Coronary artery (tissue), 2 donors: ENCODE results near the gene PCDHGA10.

Experiments used
- DNase-seq: peaks from one replicate; pipeline ENCODE4 v3.0.0-alpha.2; 2017; ENCODE audit warnings: low spot score
- H3K27ac ChIP-seq, 2 donors: fragments of 200-600 bp; sonication (generic); one replicate each; pipeline ENCODE4 v1.5.1; 2016 to 2019
- H3K4me3 ChIP-seq: fragments of 200-600 bp; sonication (generic); 2 replicates; pipeline ENCODE4 v1.5.1; 2016; ENCODE audit warnings: mild to moderate bottlenecking, moderate library complexity
- TF ChIP-seq, protein P1 (sequence below): fragments of 200-600 bp; sonication (generic); IDR thresholded peaks from one replicate; pipeline ENCODE4 v1.5.1; 2019; ENCODE audit warnings: antibody characterized with exemption

The PCDHGA10 gene

GRCh38 chr5:141412854-141413539 is at the start of gene PCDHGA10:
Gene PCDHGA10 (plus strand): TSS chr5:141412987. CDS start chr5:141413176, 189 bp downstream.
- DNase-seq = no peak
- H3K27ac ChIP-seq = no peak within 1 kb of the TSS
- TF ChIP-seq, protein P1, sequence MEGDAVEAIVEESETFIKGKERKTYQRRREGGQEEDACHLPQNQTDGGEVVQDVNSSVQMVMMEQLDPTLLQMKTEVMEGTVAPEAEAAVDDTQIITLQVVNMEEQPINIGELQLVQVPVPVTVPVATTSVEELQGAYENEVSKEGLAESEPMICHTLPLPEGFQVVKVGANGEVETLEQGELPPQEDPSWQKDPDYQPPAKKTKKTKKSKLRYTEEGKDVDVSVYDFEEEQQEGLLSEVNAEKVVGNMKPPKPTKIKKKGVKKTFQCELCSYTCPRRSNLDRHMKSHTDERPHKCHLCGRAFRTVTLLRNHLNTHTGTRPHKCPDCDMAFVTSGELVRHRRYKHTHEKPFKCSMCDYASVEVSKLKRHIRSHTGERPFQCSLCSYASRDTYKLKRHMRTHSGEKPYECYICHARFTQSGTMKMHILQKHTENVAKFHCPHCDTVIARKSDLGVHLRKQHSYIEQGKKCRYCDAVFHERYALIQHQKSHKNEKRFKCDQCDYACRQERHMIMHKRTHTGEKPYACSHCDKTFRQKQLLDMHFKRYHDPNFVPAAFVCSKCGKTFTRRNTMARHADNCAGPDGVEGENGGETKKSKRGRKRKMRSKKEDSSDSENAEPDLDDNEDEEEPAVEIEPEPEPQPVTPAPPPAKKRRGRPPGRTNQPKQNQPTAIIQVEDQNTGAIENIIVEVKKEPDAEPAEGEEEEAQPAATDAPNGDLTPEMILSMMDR = no peak
- H3K4me3 ChIP-seq = peak within 1 kb of the TSS; percentile 56

GRCh38 chr5:141363952-141364660 is 48.7 kb upstream of the PCDHGA10 start, which contains the start of gene PCDHGA5:
Gene PCDHGA5 (plus strand): TSS chr5:141364162. CDS start chr5:141364331, 169 bp downstream.
- DNase-seq = no peak
- H3K27ac ChIP-seq = no peak within 1 kb of the TSS
- TF ChIP-seq, protein P1 = no peak
- H3K4me3 ChIP-seq = peak within 1 kb of the TSS; percentile 19

DNA sequence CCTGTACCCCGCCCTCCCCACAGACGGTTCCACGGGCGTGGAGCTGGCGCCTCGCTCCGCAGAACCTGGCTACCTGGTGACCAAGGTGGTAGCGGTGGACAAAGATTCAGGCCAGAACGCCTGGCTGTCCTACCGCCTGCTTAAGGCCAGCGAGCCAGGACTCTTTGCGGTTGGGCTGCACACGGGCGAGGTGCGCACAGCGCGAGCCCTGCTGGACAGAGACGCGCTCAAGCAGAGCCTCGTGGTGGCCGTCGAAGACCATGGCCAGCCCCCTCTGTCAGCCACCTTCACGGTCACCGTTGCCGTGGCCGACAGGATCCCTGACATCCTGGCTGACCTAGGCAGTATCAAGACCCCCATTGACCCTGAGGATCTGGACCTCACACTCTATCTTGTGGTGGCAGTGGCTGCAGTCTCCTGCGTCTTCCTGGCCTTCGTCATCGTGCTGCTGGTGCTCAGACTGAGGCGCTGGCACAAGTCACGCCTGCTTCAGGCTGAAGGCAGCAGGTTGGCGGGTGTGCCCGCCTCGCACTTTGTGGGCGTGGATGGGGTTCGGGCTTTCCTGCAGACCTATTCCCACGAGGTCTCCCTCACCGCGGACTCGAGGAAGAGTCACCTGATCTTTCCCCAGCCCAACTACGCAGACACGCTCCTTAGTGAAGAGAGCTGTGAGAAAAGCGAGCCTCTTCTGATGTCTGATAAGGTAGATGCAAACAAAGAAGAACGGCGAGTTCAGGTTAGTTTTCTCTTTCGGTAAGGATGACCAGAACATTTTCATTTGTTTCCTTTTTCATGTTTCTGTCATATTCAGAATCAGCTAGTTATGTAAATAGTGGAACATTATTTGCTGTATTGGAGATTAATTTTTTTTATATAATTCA is 46.5 kb upstream of the PCDHGA10 start:
- TF ChIP-seq, protein P1 = no peak
- Histone ChIP-seq H3K27ac (no peak overlapping the region), H3K4me3 (peak overlapping the region; percentile 19)
- DNase-seq = no peak

GRCh38 chr5:141369994-141370848 is 42.6 kb upstream of the PCDHGA10 start, which contains the start of gene PCDHGB3:
Gene PCDHGB3 (plus strand): TSS chr5:141370242. CDS start chr5:141370395, 153 bp downstream.
- Histone ChIP-seq H3K27ac (no peak within 1 kb of the TSS), H3K4me3 (peak within 1 kb of the TSS; percentile 57)
- no peak for DNase-seq
- TF ChIP-seq, protein P1 = no peak

DNA sequence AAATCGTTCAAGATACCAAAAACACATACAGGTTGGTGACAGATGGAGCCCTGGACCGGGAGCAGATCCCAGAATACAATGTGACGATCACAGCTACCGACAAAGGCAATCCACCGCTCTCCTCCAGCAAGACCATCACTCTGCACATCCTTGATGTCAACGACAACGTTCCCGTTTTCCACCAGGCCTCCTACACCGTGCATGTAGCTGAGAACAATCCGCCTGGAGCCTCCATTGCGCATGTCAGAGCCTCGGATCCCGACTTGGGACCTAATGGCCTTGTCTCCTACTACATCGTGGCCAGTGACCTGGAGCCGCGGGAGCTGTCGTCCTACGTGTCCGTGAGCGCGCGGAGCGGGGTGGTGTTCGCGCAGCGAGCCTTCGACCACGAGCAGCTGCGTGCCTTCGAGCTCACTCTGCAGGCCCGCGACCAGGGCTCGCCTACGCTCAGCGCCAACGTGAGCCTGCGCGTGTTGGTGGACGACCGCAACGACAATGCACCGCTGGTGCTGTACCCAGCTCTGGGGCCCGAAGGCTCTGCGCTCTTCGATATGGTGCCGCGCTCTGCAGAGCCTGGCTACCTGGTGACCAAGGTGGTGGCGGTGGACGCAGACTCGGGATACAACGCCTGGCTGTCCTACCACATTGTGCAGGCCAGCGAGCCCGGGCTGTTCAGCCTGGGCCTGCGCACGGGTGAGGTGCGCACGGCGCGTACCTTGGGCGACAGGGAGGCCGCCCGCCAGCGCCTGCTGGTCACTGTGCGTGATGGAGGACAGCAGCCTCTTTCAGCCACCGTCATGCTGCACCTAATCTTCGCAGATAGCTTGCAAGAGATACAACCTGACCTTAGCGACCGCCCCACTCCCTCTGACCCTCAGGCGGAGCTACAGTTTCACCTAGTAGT is 41.0 kb upstream of the PCDHGA10 start:
- DNase-seq = no peak
- TF ChIP-seq, protein P1 = no peak
- peak overlapping the region; percentile 57 for H3K4me3 ChIP-seq

More for the DNA sequence above, 41.0 kb upstream of the PCDHGA10 start:
- H3K27ac ChIP-seq = no peak overlapping the region
